IPS DF 4.7 (cell line): ENCODE measurements around the gene PTPRN2.
"Not testable (repeated sequence)": the region's sequence is repeated elsewhere in the genome, so short reads cannot be mapped to it uniquely, and the experiment has no call there.

Experiments
- DNase-seq: peaks from one replicate; pipeline ENCODE4 v3.0.0-alpha.2; 2013; ENCODE audit warnings: low spot score; ENCODE audit errors: extremely low read depth

PTPRN2 gene

DNA sequence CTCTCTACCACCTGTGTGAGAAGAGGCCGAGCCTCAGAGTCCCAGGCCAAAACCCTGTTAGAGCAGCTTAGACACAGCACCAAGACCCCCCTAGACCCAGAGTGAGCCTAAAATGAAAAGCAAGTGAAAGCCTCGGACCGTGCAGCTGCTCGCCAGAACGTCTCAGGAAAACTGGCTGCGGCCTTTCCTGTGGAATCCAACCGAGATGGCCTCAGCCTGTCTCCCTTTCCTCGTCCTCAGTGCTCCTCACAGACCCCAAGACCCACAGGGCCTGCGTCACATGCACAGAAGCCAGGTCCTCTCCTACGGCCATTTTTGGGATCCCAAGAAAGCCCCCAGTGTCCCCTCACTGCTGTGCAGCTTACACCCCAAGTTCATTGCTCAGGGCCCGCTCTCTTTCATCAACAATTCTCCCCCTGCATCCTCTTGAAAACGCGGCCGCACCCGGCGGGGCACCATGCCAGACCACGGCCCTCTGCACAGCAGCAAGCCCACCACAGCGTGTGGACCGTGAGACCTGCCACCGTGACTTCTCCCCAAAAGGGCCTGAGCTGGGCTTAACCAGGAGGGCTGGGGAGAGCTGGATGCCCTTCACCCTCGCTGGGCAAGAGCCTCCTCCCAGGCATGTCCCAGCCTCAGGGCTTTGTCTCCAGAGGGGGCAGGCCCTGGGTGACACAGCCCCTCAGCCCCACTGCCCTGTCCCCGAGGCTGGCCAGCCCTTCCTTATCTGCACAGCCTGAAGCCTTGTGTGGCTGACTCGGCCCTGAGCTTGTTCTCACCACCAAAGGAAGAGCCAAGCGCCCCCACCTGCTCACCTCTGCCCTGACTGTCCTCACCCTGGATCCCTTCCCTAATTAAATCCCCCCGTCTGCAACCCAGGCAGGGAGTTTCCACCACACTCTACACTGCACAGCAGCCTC lies 142.9 kb downstream of the PTPRN2 start:
- DNase-seq = no peak

DNA sequence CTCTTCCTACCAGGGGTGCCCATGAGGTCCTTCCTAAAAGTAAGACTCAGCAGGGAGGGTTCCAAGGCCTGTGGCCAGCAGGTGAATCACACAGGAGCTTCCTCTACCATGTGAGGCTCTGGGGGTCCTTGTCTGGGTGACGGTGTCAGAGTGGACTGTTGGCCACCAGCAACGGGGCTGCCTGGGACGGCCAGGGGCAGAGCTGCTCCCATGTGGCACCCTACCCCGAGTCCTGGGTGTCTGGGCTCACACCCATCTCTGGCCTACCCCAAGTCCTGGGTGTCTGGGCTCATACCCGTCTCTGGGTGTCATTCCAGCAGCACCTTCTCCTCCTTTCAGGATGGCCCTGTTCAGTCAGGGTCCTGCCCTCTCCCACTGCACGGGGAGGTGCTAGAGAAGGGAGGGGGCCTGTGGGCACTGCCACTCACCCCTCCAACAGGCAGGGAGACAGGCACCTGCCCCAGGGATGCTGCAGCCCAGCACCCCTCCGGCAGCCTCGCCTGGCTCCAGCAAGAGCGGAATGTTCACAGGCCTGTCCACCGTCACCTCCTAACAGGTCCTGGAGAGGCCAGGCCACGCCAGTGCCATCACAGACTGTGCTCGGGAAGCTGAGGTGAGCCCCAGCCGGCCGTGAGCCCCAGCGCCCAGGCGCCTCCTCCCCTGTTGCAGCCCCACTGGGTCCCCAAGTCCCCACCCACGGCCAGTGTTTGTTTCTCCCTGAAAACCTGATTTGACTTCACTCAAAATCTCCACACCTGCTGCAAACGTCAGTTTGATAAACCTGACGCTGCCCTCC lies 143.7 kb downstream of the PTPRN2 start:
- DNase-seq = no peak

- no peak for DNase-seq
Observed at GRCh38 chr7:158443014-158443687, 144.5 kb downstream of the PTPRN2 start.

GRCh38 chr7:158442260-158442659 lies 145.4 kb downstream of the PTPRN2 start:
- DNase-seq = no peak

- DNase-seq = no peak
Observed at GRCh38 chr7:158439035-158439434, 148.6 kb downstream of the PTPRN2 start.

GRCh38 chr7:158432369-158433341 lies 155.0 kb downstream of the PTPRN2 start:
- no peak for DNase-seq

GRCh38 chr7:158431941-158432347 lies 155.7 kb downstream of the PTPRN2 start:
- DNase-seq = no peak

DNA sequence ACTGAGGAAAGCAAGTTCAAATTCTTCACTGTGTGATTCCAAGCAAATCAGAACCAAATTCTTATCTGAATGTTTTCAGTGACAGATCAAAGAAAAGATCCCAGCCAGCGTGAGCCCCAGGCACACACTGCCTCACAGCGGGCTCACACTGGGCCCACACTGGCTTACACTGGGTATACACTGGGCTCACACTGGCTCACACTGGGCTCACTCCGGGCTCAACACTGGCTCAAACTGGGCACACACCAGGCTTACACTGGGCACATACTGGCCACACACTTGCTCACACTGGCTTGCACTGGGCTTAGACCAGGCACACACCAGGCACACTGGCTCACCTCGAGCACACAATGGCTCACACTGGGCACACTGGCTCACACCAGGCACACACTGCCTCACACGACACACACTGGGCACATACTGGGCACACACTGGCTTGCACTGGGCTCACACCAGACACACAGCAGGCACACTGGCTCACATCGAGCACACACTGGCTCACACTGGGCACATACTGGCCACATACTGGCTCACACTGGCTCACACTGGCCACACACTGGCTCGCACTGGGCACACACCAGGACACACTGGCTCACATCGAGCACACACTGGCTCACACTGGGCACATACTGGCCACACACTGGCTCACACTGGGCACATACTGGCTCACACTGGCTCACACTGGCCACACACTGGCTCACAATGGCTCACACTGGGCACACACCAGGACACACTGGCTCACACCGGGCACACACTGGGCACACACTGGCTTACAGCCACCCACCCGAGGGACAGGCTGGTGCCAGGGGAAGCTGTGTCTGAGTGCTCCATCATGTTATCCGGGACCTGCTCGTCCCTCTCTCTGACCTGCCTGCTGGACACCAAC lies 156.3 kb downstream of the PTPRN2 start:
- no peak for DNase-seq

DNA sequence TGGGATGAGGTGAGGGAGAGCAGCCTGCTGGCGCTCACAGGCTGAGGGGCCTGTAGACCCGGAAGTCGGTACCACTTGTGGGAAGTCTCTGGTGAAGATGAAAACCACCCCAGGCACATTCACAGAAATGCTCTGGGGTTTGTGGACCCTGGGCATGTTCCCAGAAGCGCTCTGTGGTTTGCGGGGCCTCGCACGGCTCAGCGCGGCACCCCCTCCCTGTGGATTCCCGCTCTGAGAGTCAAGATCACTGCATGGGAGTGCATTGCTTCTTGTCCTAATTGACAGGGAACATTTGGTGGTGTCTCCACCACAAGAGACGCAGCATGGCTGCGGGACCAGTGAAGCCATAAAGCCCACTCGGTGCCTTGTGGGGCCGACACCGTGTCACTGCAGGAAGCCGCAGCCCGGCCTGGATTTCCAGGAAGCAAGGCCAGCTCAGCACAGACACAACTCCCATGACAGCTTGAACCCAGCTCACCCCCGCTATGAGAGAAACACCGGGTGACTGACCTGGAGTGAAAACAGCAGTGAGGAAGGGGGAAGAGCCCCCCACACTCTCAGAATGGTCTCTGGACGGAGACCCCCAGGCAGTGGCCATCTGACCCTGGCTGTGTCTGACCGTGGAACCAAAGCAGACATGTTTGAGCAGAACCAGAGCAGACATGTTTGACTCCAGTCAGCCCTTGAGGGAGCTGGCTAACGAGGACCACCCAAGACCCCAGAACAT lies 157.2 kb downstream of the PTPRN2 start:
- no peak for DNase-seq

DNA sequence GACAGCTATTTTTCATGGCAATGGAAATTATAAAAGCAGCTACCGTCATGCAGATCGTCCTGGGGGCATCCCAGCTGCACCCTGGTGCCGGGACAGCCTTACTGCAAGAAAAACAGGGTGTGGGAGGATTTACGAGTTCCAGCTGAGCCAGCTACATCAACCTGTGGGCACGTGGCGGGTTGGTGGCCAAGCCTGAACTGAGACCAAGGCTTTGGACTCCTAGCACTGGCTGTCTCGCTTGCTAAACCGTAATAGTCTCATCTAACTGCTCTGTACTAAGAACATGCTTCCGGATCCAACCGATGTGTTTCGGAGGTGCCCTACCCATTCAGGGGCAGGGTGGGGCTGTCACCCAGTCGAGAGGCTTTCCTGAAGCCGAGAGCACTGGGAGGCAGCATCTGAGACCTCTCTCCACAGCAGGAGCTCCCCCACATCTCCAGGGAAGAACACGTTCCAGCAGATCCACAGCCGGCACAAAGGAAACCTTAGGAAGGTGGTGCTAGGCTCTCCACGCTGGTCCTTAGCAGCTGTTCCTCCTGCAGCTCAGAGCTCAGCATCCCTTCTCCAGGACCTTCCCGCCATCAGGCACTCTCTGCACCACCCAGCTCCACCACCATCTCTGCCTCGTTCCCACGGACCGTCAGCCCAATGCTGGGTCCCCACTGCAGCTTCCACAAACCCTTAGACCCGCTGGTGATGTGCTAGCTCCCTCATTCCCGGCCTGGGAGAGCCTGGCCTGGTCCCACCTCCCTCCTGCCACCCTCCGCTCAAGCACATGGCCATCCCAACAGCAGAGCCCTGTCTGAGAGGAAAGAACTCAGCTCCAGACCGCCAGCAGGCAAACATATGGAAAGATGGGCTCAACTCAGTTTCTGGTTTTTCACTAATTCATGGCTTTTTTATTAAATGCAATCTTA lies 158.5 kb downstream of the PTPRN2 start:
- DNase-seq = no peak

DNA sequence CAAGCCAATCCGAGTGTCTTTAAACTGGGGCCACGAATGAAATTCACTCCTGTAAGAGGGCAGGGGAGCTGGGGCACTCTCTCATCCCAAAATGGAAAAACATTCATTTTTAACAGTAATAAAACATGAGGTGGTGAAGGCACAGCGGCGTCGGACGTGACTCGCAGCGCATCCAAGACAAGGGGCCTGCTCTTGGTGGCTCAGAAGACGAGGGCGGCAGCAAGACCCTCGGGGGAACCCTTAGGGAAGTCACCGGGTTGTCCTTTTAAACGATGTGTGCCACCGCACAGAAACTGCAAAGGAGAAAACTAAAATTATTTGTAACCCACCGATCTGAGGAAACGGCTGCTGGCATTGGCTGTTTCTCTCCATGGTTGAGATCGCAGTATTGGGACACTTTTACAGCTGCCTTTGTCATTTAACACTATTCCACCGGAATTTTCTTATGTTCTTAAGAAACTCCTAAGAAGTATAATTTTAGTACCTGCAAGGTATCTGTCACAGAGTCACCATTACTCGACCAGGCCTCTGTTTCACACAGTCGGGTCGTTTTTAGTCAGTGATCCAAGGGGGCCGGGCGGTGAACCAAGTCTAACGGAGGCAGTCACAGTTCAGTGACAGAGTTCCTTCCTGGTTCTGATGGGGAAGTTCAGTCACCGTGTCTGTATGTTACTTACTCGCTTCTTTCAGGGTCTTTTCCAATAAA lies 159.3 kb downstream of the PTPRN2 start:
- no peak for DNase-seq

GRCh38 chr7:158425676-158426075 lies 161.9 kb downstream of the PTPRN2 start:
- DNase-seq = not testable (repeated sequence)

DNA sequence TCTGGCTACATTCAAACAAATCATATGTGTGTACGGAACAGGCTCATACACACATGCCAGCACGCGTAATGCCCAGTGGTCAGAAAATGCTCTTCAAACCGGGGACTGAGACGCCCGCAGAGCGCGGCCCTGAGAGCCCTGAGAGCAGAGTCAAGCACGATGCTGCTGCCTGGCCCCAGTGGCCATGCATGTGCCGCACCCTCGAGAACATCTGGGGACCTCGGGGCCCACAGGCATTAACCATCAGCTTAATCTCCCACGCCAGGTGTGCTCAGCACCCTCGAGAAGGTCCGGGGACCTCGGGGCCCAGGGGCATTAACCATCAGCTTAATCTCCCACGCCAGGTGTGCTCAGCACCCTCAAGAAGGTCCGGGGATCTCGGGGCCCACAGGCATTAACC lies 163.1 kb downstream of the PTPRN2 start:
- DNase-seq = no peak

DNA sequence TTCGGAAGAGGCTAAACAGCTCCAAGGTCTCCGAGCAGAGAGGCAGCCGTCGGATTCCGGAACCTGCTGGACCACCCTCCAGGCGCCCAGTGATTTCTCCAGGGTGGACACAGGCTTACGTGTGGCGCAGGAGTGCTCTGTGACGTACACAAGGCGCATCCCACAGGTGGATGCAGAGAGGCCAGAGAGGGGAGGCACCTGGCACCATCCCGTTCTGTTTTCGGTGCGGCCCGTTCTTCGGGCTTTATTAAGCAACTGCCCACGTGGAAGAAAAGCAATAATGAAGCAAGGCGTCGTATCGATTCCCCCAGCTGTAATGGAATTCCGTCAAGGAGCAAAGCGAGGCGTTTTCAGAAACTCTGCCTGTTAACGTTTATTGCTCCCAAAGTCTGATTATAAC lies 163.6 kb downstream of the PTPRN2 start:
- no peak for DNase-seq

DNA sequence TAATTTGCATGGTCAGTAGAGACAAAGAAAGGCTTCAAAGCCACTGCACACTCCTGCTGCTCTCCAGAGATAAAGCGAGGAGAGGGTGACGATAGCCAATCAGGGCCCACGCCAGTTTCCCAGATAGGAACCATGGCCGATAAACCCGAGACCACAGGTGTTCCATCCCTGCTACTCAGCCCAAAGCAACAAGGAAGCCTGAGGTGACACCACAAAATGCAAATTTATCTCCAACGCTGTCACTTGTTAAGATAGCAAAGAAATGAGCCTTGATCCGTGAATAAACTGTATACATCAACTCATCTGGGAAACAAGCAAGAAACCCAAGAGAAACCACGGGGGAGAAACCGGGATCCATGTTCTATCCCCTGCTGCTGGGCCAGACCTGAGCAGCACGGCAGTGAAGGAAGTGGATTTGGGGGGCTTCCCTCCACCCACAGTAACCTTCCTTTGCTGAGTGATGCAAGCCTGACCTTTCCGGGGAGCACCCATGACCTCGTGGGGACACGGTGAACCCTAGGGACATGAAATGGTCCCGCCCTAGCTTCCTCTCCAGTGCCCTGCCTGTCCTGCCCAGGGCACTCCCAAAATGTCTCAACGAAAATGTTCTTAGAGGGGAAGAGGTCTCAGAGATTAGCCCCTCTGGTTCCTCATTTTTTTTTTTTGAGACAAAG lies 164.6 kb downstream of the PTPRN2 start:
- no peak for DNase-seq

GRCh38 chr7:158422196-158422886 lies 165.3 kb downstream of the PTPRN2 start:
- DNase-seq = no peak
